Stomach (tissue), 9 donors: ENCODE data around the gene SCFD2. TPM values are rescaled to one million over a fixed set of nuclear protein-coding genes. Genes with fewer than 3 reads are reported as not detected.

Source experiments
- DNase-seq, 2 donors: peaks; one replicate each; pipeline versions ENCODE4 v3.0.0 to v3.0.0-alpha.2; 2013 to 2019
- H3K27ac ChIP-seq, 5 donors: fragments of 200-600 bp in 4 of 5; sonication (generic) in 4 of 5; one replicate each; pipeline ENCODE4 v1.5.1; 2013 to 2019; ENCODE audit warnings: mild to moderate bottlenecking in 1 of 5, moderate library complexity in 1 of 5
- H3K27me3 ChIP-seq, 3 donors: fragments of 200-600 bp; sonication (generic); one replicate each; pipeline ENCODE4 v1.5.1; 2017 to 2019; ENCODE audit warnings: mixed run types in 1 of 3
- H3K36me3 ChIP-seq, 4 donors: fragments of 200-600 bp; sonication (generic); 1 replicate in 3 of 4; 2 replicates in 1 of 4; pipeline ENCODE4 v1.5.1; 2016 to 2019
- H3K4me1 ChIP-seq, 4 donors: fragments of 200-600 bp; sonication (generic); one replicate each; pipeline ENCODE4 v1.5.1; 2016 to 2019
- H3K4me3 ChIP-seq, 4 donors: fragments of 200-600 bp; sonication (generic) in 3 of 4; one replicate each; pipeline ENCODE4 v1.5.1; 2016 to 2019; ENCODE audit warnings: mild to moderate bottlenecking in 1 of 4
- H3K9me3 ChIP-seq, 4 donors: fragments of 200-600 bp; sonication (generic); one replicate each; pipeline ENCODE4 v1.5.1; 2016 to 2019
- CTCF ChIP-seq, 7 experiments: fragments of 450-650 bp in 4 of 7; fragments of 200-600 bp in 3 of 7; sonication (generic) in 3 of 7; IDR thresholded peaks; one replicate each; pipeline ENCODE4 v1.5.1; 2016 to 2019; ENCODE audit warnings: antibody characterized with exemption in 7 of 7, control low read depth in 2 of 7, mild to moderate bottlenecking in 1 of 7
- EP300 ChIP-seq: sonication (generic); formaldehyde crosslinking; IDR thresholded peaks from one replicate; pipeline ENCODE4 v1.6.1; 2017; ENCODE audit warnings: antibody characterized with exemption
- POLR2A ChIP-seq, 4 donors: fragments of 450-650 bp; IDR thresholded peaks; one replicate each; pipeline ENCODE4 v1.6.1; 2016; ENCODE audit warnings: antibody characterized with exemption in 4 of 4, control low read depth in 2 of 4, mild to moderate bottlenecking in 1 of 4, moderate library complexity in 1 of 4
- POLR2AphosphoS5 ChIP-seq, 3 donors: sonication (generic); formaldehyde crosslinking; IDR thresholded peaks; one replicate each; pipeline ENCODE4 v1.6.1; 2016; ENCODE audit warnings: antibody characterized with exemption in 3 of 3
- WGBS, 5 donors: extraction: QIAGEN DNeasy Blood & Tissue Kit in 3 of 5; methylation state at CpG; one replicate each; pipeline versions ENCODE4 v1.1.5 to v1.1.7; 2013 to 2018; 5-methylcytosine and 5-hydroxymethylcytosine counted together
- intact Hi-C: fragments of 100-400 bp; cut with DNase I; formaldehyde crosslinking; loops from one replicate; pipeline ENCODE4 v1.15.1; 2023; ENCODE audit warnings: low total_unique reads
- polyA plus RNA-seq, 3 donors: library from polyadenylated mRNA; stranded (reverse); fragments of 200-250 nt; gene quantifications; one replicate each; pipeline ENCODE4 v1.2.3, GENCODE V29; 2013
- total RNA-seq, 5 donors: library from RNA; depleted of rRNA; stranded (reverse); fragments of >200 nt; gene quantifications; one replicate each; pipeline versions ENCODE4 v1.1.0 to v1.2.3, GENCODE V29; 2014 to 2016
- donor health status: healthy with polysubstance abuse.
- donor health status: Bipolar disorder and iron deficiency.
- donor health status: healthy.

The SCFD2 gene
- total and polyA plus RNA-seq, 8 donors: 2.9 to 40.2 (median 11.1) TPM

- 83 to 94% (median 92%) methylated on average over 4 of the region's 4 CpGs for WGBS, 5 donors
- no peak overlapping the region for H3K27ac ChIP-seq
- H3K4me1 ChIP-seq: peaks cover 4 to 26% (median 11%) of the 10 kb centered on the region in 4 donors
- no peak overlapping the region for H3K4me3 ChIP-seq
- no peaks in the 10 kb centered on the region for H3K9me3 ChIP-seq
- H3K27me3 ChIP-seq: no peaks in the 10 kb centered on the region
- no peak for TF ChIP-seq EP300
- TF ChIP-seq POLR2AphosphoS5 (IDR thresholded peaks at IDR 0.05): no peak
- no peak for TF ChIP-seq CTCF (IDR thresholded peaks at IDR 0.05)
- TF ChIP-seq POLR2A (IDR thresholded peaks at IDR 0.05): no peak
- H3K36me3 ChIP-seq: no peaks in the 10 kb centered on the region
- no peak for DNase-seq
- intact Hi-C loops: no loop called here
Measured at GRCh38 chr4:53128231-53128630, 237.6 kb downstream of the SCFD2 start.

GRCh38 chr4:53127365-53127764 lies 238.5 kb downstream of the SCFD2 start:
- H3K4me3 ChIP-seq: no peak overlapping the region
- intact Hi-C loops: no loop called here
- TF ChIP-seq POLR2A (IDR thresholded peaks at IDR 0.05) (no peak), POLR2AphosphoS5 (IDR thresholded peaks at IDR 0.05) (no peak), CTCF (IDR thresholded peaks at IDR 0.05) (no peak), EP300 (no peak)
- no peak overlapping the region for H3K27ac ChIP-seq
- WGBS, 5 donors: 90 to 95% (median 93%) methylated on average over 5 of the region's 5 CpGs
- no peaks in the 10 kb centered on the region for H3K9me3 ChIP-seq
- no peaks in the 10 kb centered on the region for H3K27me3 ChIP-seq
- peaks cover 7 to 33% (median 19%) of the 10 kb centered on the region in 4 donors for H3K4me1 ChIP-seq
- H3K36me3 ChIP-seq: no peaks in the 10 kb centered on the region
- no peak for DNase-seq

GRCh38 chr4:53126099-53126498 lies 239.8 kb downstream of the SCFD2 start:
- TF ChIP-seq EP300 (no peak), POLR2AphosphoS5 (IDR thresholded peaks at IDR 0.05) (no peak), POLR2A (IDR thresholded peaks at IDR 0.05) (no peak), CTCF (IDR thresholded peaks at IDR 0.05) (no peak)
- Histone ChIP-seq H3K27me3 (no peaks in the 10 kb centered on the region), H3K27ac (no peak overlapping the region), H3K4me3 (no peak overlapping the region), H3K9me3 (no peaks in the 10 kb centered on the region), H3K36me3 (no peaks in the 10 kb centered on the region), H3K4me1 (peaks cover 12 to 39% (median 31%) of the 10 kb centered on the region in 4 donors)
- intact Hi-C loops: no loop called here
- WGBS, 5 donors: 90 to 97% (median 94%) methylated on average over 5 of the region's 5 CpGs
- DNase-seq: no peak

- Histone ChIP-seq H3K27ac (peak overlapping the region in 3 of 5 donors; percentile 21 to 82 (median 65)), H3K9me3 (no peaks in the 10 kb centered on the region), H3K27me3 (no peaks in the 10 kb centered on the region), H3K36me3 (no peaks in the 10 kb centered on the region), H3K4me1 (peaks cover 18 to 43% (median 35%) of the 10 kb centered on the region in 4 donors), H3K4me3 (no peak overlapping the region)
- intact Hi-C loops: no loop called here
- no peak for TF ChIP-seq EP300
- TF ChIP-seq POLR2AphosphoS5 (IDR thresholded peaks at IDR 0.05): no peak
- TF ChIP-seq POLR2A (IDR thresholded peaks at IDR 0.05): no peak
- no peak for TF ChIP-seq CTCF (IDR thresholded peaks at IDR 0.05)
- DNase-seq: no peak
- 67 to 91% (median 73%) methylated on average over 1 of the region's 1 CpG; no CpG with 5 or more reads in 1 of the 5 donors for WGBS, 5 donors
Measured at GRCh38 chr4:53123819-53124218, 242.0 kb downstream of the SCFD2 start.
